Left kidney (tissue), 8 donors: ENCODE results near the gene SLC6A4. TPM values are rescaled to one million over a fixed set of nuclear protein-coding genes. Genes with fewer than 3 reads are reported as not detected.

Source experiments
- DNase-seq: peaks from one replicate; pipeline ENCODE4 v3.0.0-alpha.2; 2013
- long read RNA-seq, 8 donors: transcript quantifications; one replicate each; lab custom pipeline, GENCODE V29; 2026
- polyA plus RNA-seq: library from polyadenylated mRNA; unstranded; fragments of 120-200 nt; gene quantifications from one replicate; pipeline ENCODE4 v1.2.1, GENCODE V29; 2013; ENCODE audit not compliant: insufficient read length

SLC6A4 gene
- polyA plus RNA-seq, result 0.62 TPM
- long read RNA-seq, donor 1, result 0 reads
- long read RNA-seq, donor 2, result 0 reads
- long read RNA-seq, donor 3, result 0 reads
- long read RNA-seq, donor 4, result 0 reads
- long read RNA-seq, donor 5, result 0 reads
- long read RNA-seq, donor 6, full-length matches to known transcripts, result 1 of 1 reads
- long read RNA-seq, donor 6, partial matches to known transcripts, result 0 of 1 reads
- long read RNA-seq, donor 6, other reads (novel, unspliced or antisense), result 0 of 1 reads
- long read RNA-seq, donor 7, result 0 reads
- long read RNA-seq, donor 8, result 0 reads

DNA sequence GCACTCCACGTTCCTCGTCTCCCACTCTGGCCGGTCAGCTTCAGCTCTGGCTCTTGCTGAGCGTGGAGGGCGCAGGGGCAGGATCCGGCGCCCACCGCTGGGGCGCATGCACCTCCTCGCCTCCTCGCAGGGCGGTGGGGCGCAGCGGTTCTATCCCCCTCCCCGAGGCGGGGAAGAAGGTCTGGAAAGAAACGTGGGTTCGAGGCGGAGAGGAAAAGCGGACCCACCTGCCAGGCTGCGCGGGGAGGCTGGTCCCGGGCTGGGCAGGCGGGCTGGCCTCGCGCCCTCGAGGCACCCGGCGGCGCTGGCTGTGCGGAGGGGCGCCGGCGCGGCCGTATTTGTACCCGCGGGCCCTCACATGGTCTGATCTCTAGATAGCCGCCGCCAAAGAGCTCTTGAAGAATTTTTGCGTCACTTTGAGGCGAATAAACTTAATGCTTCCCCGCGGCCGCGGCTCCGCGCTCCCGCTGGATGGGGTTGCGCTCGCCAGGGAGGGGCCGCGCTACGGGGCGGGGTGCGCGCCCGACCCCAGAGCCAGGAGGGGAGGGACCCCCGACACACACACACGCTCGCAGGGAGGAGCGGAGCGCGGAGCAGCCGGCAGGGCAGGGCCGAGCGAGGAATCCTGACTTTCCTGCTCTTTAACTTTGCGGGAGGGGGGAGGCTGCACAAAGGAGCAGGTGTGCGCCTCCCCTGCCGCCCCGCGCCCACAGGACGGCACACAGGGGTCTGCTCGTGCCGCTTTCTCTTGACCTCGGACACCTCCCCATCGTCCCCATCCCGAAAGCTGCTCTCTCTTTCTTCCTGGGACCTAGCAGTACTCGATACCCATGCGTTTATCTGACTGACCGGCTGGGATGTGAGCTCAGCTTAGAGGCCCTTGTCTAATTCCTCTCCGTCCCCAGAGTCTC is at the start of gene SLC6A4:
TSS of gene SLC6A4 (minus strand) at position 312 of the 911 bp plus-strand sequence. CDS start 13,739 bp downstream, outside the sequence.
- no peak for DNase-seq

DNA sequence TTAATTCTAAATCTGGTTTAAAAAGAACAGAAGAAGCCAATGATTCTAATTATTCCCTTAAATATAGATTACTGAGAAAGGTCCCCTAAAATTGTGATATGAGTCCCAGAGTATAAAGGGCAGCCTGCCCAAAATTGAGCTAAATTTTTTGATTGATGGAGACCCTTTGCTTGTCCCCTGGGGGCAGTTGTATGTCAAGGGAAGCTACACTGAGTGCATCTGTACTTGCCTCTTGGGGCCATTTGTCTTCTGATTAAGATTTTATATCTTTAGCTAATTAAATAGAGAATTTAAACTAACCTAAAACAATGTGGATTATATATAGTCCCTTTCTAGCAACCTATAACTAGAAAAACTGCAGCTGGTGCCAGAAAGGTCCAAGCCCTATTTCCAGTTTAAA is 43.7 kb upstream of the SLC6A4 start:
- no peak for DNase-seq

GRCh38 chr17:30278032-30278431 is 42.5 kb upstream of the SLC6A4 start:
- DNase-seq, result peak; percentile 48

DNA sequence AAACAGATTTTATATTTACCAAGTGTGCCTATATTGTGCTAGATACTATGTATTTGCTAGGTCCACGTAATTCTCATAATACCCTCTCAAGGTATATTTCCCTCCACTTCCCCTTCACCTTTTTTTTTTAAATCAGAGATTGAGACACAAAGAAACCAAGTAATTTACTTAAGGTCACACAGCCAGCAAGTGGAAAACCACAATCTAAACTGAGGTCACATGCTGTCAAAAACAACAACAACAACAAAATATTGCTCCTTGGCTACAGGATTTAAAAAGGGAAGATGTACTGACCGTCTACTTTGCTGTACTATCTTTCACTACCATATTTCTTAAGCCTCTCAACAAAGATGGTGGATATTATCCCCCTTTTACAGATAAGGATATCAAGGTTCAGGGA is 40.4 kb upstream of the SLC6A4 start:
- DNase-seq, result no peak

DNA sequence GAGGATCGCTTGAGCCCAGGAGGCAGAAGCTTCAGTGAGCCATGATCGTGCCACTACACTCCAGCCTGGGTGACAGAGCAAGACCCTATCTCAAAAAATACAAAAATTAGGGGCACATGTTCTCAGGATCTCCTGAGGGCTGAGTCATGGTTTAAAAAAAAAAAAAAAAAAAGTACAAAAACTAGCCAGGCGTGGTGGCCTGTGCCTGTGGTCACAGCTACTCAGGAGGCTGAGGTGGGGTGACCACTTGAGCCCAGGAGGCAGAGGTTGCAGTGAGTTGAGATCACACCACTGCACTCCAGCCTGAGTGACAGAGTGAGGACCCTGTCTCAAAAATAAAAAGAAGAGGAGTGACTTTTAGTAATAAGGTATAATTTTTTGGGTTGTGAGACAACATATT is 39.4 kb upstream of the SLC6A4 start:
- no peak for DNase-seq

- no peak for DNase-seq
Observed at GRCh38 chr17:30273373-30273772, 37.9 kb upstream of the SLC6A4 start.

GRCh38 chr17:30271102-30271501 is 35.6 kb upstream of the SLC6A4 start:
- no peak for DNase-seq

GRCh38 chr17:30267625-30268024 is 32.1 kb upstream of the SLC6A4 start:
- DNase-seq, result no peak

DNA sequence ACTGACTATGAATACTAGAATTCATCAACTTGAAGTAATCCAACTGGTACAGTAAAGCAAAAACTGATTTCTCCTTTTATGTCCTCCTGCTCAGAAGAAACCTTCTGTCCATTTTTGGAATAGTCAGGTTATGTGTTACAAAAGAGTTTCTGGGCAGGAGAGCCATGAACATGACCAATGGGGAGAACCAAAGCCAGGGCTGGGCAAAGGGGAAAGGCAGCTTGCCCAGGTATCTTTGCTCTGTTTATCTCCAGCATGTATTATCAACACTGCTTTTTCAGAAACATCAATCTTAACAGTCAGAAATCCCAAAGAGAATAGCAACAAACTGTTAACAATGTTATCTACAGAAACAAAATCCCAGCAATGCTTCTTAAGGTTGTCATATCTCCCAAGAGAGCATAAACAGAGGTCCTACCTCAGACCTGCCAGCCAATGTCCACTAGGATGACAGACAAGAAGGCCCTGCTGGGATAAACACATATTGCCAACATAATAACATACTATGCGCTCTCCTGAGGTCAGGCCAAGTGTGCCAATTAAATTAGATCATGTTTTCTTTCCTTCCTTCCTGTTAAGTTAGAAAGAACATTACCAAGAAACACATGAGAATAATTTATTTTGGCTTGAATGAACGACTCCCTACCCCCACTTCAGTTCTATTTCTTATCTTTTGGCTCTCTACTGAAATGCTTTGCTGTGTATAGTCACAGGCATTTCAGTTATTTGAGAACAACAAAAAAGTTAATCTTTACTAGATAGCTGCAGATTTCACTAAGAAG is 28.2 kb upstream of the SLC6A4 start:
- DNase-seq, result no peak

DNA sequence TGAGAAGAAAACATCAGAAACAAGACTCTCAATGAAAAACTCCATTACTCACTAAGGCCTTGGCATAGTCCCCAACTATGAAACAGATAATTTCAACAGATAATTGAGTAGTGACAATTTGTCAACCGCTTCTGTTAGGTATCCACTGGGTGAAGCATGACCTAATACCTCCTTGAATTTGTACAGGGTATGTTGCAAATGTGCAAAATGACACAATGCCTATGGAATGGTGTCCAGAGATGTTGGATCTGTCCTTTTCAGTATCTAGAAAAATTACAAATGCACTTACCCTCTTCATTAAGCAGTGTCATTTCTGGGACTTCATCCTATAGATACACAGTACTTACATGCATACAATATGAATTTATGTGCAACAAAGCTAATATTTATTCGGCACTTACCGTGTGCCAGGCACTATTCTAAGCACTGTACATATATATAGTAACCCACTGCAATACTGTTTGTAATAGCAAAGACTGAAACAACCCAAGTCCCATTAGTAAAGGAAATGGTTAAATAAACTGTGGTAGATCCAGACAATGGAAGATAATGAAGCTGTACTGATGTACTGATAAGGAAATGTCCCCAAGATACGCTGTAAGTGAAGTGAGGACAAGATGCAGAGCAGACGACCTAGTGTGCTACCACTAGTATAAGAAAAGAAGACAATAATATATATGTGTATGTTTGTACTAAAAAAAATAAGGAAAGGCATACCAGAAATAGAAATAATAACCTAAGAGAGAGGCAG is 21.4 kb upstream of the SLC6A4 start:
- no peak for DNase-seq

GRCh38 chr17:30254150-30254549 is 18.7 kb upstream of the SLC6A4 start:
- DNase-seq, result no peak

- no peak for DNase-seq
Observed at GRCh38 chr17:30253312-30253711, 17.8 kb upstream of the SLC6A4 start.

DNA sequence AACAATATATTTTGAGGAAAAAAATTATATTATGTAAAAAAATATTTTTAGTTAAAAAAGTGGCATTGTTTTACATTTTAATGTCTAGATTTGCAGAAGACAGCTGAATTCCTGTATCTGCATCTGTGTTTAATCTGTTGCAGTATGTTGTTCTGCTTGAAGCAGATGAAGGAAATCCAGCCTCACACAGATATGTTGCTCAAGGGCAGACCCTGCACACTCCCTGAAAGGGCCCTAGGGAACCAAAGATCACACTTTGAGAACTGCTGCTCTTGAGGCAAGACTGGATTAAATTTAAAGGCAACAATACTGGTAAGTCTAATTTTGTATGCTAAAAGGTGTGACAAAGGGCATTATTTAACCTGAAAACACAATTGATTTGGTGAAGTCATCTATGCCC is 16.4 kb upstream of the SLC6A4 start:
- DNase-seq, result no peak

DNA sequence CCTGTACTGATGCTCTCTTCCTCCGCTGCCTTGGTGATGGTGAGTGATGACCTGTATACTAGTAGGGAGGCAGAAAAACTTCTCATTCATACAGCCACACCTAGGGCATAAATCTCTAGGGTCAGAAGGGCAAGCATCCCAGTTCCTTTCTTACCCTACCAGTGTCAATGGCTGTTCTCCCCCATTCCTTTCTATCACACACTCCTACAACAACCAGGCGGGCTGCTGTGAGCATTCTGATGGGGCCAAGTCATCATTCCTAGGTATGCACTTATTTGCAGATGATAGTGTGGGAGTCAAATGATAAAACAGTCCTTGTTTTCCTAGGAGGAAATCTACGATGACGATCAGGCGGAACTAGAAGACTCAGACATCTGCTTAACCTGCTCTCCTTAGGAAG is 14.0 kb upstream of the SLC6A4 start:
- DNase-seq, result no peak

DNA sequence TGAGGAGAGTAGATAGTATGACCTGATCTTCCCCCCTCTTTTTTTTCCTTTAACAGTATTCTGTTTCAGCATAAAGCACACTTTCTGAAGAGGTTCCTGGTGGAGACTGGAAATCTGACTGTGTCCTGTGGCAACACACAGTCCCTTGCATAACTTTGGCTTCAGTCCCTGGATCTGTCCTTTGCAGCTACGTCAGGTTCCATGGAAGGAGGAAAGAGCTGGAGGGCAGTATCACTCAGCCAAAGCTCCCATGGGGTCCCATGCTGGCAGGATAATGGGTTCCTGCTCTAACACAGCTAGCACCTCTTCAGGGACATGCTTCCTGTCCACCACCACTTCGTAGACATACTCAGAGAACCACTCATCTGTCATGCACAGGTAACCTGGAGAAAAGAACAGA is 13.3 kb upstream of the SLC6A4 start:
- no peak for DNase-seq

DNA sequence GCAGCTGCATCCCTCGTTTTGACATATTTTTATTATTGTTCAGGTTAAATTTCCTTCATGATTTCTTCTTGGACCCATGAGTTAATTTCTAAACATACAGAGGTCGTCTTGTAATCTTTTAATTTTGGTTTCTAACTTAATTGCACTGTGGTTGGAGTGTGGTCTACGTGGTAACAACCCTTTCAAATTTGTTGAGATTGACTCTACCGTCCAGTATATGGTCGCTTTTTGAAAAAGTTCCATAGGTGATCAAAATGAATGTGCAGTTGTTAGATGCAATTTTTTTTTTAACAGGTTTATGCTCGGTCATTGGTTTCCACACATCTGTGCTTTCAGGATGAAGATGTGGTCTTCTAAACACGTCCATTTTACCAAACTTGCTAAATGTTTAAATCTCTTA is 11.0 kb upstream of the SLC6A4 start:
- no peak for DNase-seq

GRCh38 chr17:30244853-30245385 is 9.4 kb upstream of the SLC6A4 start:
- no peak for DNase-seq

- DNase-seq, result no peak
Observed at GRCh38 chr17:30243568-30243967, 8.1 kb upstream of the SLC6A4 start.

DNA sequence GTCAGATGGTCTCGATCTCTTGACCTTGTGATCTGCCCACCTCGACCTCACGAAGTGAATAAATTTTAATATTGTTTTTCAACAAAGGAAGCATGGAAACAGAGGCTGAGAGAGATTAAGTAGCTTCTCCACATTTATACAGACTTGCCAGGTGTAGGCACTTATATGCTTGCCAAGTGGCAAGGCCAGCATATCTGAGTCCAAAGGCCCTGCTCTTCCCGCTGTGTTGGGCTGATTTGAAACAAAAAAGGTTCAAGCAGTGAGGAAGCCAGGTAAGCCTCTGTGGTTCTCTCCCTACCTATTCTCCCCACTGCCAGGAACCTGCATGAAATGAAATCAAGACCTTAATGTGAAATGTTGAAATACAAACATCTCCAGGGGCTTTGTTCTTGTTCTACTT is 7.5 kb upstream of the SLC6A4 start:
- DNase-seq, result no peak

- no peak for DNase-seq
Observed at GRCh38 chr17:30241051-30241450, 5.6 kb upstream of the SLC6A4 start.

DNA sequence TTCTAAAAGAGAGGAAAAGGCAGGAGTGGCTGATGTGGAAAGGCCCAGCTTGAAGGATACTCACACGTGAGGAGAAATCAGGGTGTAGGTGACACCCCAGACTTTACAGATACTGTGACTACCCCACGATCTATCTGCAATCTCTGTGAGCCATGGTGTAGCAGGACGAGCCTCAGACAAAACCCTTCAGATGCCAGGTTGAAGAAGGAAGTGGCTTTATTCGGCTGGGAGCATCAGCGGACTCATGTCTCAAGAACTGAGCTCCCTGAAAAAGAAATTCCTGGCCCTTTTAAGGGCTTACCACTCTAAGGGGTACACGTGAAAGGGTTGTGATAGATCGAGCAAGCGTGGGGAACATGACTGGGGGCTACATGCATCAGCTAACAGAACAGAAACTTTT is 4.7 kb upstream of the SLC6A4 start:
- no peak for DNase-seq

GRCh38 chr17:30239089-30239462 is 3.6 kb upstream of the SLC6A4 start:
- DNase-seq, result no peak
